Stimulated activated CD4-positive, alpha-beta T cell treated with anti-CD3 and anti-CD28 coated beads, TNF-alpha, amount 100 ng/mL, for 48 hours (primary cell): ENCODE results near the gene ITGA3.
"Not testable (repeated sequence)": the region's sequence is repeated elsewhere in the genome, so short reads cannot be mapped to it uniquely, and the experiment has no call there.

Experiments
- DNase-seq, 3 donors: peaks; one replicate each; pipeline ENCODE4 v3.0.0-alpha.2; 2020; ENCODE audit warnings: low read depth in 3 of 3

Gene ITGA3

GRCh38 chr17:50035421-50035879 lies 20.5 kb upstream of the ITGA3 start:
- DNase-seq: no peak

- no peak for DNase-seq
Observed at GRCh38 chr17:50035945-50036344, 20.0 kb upstream of the ITGA3 start.

GRCh38 chr17:50036455-50037261 lies 19.3 kb upstream of the ITGA3 start:
- DNase-seq: no peak

- no peak for DNase-seq
Observed at GRCh38 chr17:50037321-50038107, 18.4 kb upstream of the ITGA3 start.

- no peak for DNase-seq
Observed at GRCh38 chr17:50039058-50039457, 16.9 kb upstream of the ITGA3 start.

- DNase-seq: not testable (repeated sequence)
Observed at GRCh38 chr17:50040496-50040895, 15.4 kb upstream of the ITGA3 start.

GRCh38 chr17:50042211-50042610 lies 13.7 kb upstream of the ITGA3 start:
- no peak for DNase-seq

- DNase-seq: no peak
Observed at GRCh38 chr17:50043290-50044148, 12.4 kb upstream of the ITGA3 start.

- DNase-seq: no peak
Observed at GRCh38 chr17:50044483-50044882, 11.4 kb upstream of the ITGA3 start.

GRCh38 chr17:50045154-50045553 lies 10.8 kb upstream of the ITGA3 start:
- no peak for DNase-seq

GRCh38 chr17:50046179-50046578 lies 9.7 kb upstream of the ITGA3 start:
- DNase-seq: no peak

- DNase-seq: no peak
Observed at GRCh38 chr17:50046667-50047066, 9.2 kb upstream of the ITGA3 start.

GRCh38 chr17:50047083-50047482 lies 8.8 kb upstream of the ITGA3 start:
- no peak for DNase-seq

GRCh38 chr17:50047488-50048126 lies 8.3 kb upstream of the ITGA3 start:
- no peak for DNase-seq

GRCh38 chr17:50048146-50048720 lies 7.7 kb upstream of the ITGA3 start:
- DNase-seq: no peak

GRCh38 chr17:50048988-50049387 lies 6.9 kb upstream of the ITGA3 start:
- DNase-seq: no peak

- no peak for DNase-seq
Observed at GRCh38 chr17:50049636-50050035, 6.3 kb upstream of the ITGA3 start.

GRCh38 chr17:50050431-50051032 lies 5.4 kb upstream of the ITGA3 start:
- DNase-seq: no peak

GRCh38 chr17:50051082-50051576 lies 4.8 kb upstream of the ITGA3 start:
- peak; percentile 41 to 79 (median 78) for DNase-seq

- no peak for DNase-seq
Observed at GRCh38 chr17:50051606-50052005, 4.3 kb upstream of the ITGA3 start.
